VCaP (cell line): ENCODE measurements around the gene CCDC127.

Source experiments
- H3K27ac ChIP-seq: fragments of 450-650 bp; 2 replicates; pipeline ENCODE4 v1.5.1; 2017
- CTCF ChIP-seq: fragments of 450-650 bp; conservative IDR thresholded peaks from 2 replicates; pipeline ENCODE4 v1.5.1; 2017; ENCODE audit warnings: mild to moderate bottlenecking, moderate library complexity

Gene CCDC127

DNA sequence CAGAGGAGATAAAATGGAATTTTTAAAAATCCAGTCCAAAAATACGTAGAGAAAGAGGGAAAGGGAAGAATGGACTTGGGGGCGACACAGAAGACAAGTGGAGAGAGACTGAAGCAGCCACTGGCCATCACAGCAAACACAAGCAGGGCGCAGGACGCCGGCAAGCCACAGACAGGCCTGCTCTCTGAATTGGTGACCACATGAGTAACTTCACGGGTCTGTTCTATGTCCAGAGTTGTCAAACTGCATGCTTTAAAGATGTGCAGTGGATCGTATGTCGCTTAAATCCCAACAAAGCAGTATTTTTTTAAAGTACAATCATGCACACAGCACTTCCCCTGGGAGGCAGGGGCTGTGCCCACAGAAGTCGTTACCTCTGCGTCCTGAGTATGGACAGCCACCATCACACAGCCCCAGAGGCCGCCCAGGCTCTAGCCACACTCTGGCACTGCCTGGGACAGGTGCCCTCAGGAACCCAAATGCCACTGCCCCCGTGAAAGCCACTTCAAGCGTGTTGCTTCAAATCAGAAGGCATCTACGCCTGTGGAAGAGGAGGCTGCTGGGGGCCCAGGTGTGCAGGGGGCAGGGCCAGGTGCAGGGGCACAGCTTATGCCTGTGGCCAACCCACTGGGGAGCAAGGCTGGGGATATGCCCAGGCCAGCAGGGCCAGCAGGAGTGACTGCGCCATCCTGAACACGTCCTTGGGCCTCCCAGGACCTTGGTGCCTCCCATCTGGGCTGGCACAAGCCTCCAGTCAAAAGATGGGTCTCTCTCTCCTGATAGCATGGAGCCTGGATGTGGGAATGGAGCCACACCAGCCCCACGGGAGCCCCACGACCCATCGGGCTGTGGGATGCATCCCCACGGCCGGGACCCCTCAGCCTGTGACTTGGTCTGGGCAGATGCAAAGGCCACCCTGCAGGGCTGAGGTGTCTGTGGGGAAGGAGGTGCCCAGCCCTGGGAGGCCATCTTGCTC lies 32.6 kb downstream of the CCDC127 start:
- no peak overlapping the region for H3K27ac ChIP-seq
- no peak for TF ChIP-seq CTCF

GRCh38 chr5:184471-184870 lies 33.5 kb downstream of the CCDC127 start:
- no peak for TF ChIP-seq CTCF
- H3K27ac ChIP-seq = no peak overlapping the region

DNA sequence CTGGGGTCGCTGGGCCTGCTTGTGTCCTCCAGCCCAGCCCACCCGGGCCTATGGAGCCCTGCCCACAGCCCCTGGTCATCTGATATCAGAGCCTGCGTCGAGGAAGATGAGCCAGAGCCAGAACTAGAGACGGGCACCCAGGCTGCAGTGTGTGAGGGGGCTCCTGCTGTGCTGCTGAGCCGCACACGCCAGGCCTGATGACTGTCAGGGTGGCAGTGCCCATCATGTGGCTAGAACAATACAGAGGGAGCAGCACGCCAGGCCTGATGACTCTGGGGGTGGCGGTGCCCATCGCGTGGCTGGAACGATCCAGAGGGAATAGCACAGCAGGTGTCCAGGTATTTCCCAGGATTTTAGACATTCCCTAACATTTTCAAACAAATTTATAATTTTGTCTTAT lies 35.8 kb downstream of the CCDC127 start:
- no peak overlapping the region for H3K27ac ChIP-seq
- no peak for TF ChIP-seq CTCF

DNA sequence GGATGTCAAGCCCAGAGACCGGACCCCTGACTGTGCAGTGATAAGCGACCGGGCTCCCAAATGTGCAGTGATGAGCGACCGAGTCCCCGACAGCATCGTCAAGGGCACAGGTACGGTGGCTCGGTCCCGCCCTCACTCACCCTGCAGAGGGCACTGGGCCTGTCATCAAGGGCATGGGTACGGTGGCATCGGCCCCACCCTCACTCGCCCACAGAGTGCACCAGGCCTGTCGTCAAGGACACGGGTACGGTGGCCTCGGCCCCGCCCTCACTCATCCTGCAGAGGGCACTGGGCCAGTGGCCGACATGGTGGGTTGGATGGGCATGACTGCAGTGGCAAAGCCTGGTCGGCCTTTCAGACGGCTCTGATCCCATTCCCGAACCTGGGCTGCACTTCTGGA lies 36.4 kb downstream of the CCDC127 start:
- no peak for TF ChIP-seq CTCF
- H3K27ac ChIP-seq = no peak overlapping the region

GRCh38 chr5:181160-181559 lies 36.8 kb downstream of the CCDC127 start:
- no peak overlapping the region for H3K27ac ChIP-seq
- TF ChIP-seq CTCF = no peak

DNA sequence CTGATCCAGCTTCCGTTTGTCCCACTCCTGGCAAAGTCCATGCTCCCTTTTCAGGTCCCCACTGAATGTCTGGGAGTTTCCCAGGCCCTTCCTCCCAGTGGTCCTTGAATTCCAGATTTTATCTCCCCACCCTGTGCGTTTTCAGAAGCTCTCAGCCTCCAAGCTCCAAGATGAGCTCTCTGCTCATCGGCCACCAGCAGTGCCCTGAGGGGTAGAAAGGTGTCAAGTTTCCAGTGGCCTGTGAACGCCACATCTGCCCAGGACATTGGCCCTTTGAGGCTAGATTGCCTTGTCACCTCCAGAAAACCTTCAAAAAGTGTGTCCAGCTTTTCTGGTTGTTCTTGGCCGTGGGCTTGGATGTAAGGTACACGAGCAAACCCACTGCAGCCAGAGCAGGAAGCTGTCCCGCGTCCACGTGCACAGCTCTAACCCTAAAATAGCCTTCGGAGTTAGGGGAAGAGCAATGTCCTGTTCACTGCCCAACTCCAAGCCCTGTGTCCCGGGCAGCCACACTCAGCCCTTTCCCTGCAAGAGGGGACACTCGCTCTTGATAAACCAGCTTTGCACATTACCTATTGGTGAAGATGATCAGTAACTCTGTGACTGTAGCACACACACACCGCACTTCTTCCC lies 37.6 kb downstream of the CCDC127 start:
- no peak overlapping the region for H3K27ac ChIP-seq
- TF ChIP-seq CTCF = no peak

GRCh38 chr5:179401-179800 lies 38.6 kb downstream of the CCDC127 start:
- no peak overlapping the region for H3K27ac ChIP-seq

More at GRCh38 chr5:179401-179800, 38.6 kb downstream of the CCDC127 start:
- no peak for TF ChIP-seq CTCF
